HFFc6 (cell line): Measurements from ENCODE around the gene PRKG1. TPM values are rescaled to one million over a fixed set of nuclear protein-coding genes. Genes with fewer than 3 reads are reported as not detected.

Experiments
- DNase-seq: peaks from one replicate; pipeline ENCODE4 v3.0.0-alpha.2; 2018
- H3K27ac Mint-ChIP-seq: 2 replicates; pipeline ENCODE4 v1.8.0; 2020; ENCODE audit warnings: mild to moderate bottlenecking, mixed read lengths
- H3K27me3 Mint-ChIP-seq: 2 replicates; pipeline ENCODE4 v1.8.0; 2021; ENCODE audit warnings: mild to moderate bottlenecking, moderate library complexity, mixed read lengths; ENCODE audit not compliant: insufficient read depth
- H3K36me3 Mint-ChIP-seq: 2 replicates; pipeline ENCODE4 v1.8.0; 2021; ENCODE audit warnings: low read depth, mixed read lengths
- H3K4me1 Mint-ChIP-seq: 2 replicates; pipeline ENCODE4 v1.8.0; 2020; ENCODE audit warnings: low read depth, mixed read lengths
- H3K4me3 Mint-ChIP-seq: 2 replicates; pipeline ENCODE4 v1.8.0; 2020; ENCODE audit warnings: mild to moderate bottlenecking, moderate library complexity, mixed read lengths
- H3K9me3 Mint-ChIP-seq: 2 replicates; pipeline ENCODE4 v1.8.0; 2020; ENCODE audit warnings: mild to moderate bottlenecking, mixed read lengths
- CTCF ChIP-seq: fragments of 200-600 bp; sonication (generic); IDR thresholded peaks from 2 replicates; pipeline ENCODE4 v1.5.0; 2021; ENCODE audit warnings: antibody characterized with exemption, mild to moderate bottlenecking
- total RNA-seq, 6 experiments: library from RNA; stranded (reverse); fragmentation: NEBNext Ultra II Directional; extraction: Animal tissue kit (Norgen Biotek cat#: 25700); gene quantifications; 2 replicates in 1 of 6; 3 replicates in 5 of 6; pipeline ENCODE4 v1.2.3, GENCODE V29; 2021

PRKG1 gene
- total RNA-seq, 6 experiments from 2014 or later, result 9.3 to 10.1 (median 9.8) TPM

DNA sequence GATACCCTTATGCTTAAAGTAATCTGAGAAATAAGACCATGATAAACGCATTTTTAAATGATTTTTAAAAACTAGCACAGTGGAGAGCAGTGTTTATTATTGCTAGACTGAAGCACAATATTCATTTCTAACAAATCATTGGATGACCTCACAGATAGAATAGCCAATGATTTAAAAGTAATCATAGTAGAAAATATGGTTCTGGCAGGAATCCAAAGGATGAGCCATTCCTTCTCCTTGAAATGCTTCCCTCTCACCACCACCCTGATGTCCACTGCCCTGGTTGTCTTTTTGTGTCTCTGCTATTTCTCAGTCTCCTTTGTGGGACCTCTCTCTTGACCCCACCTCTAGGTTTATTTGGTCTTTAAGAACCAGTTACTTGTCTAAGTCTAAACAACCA is 64.9 kb downstream of the PRKG1 start:
- peak; percentile 3 for DNase-seq
- Mint-ChIP-seq H3K4me1 (peaks cover 15% of the 10 kb centered on the region; the same call in 1 of the 2 replicates), H3K27ac (no peak overlapping the region), H3K9me3 (no peaks in the 10 kb centered on the region), H3K4me3 (no peak overlapping the region), H3K27me3 (no peaks in the 10 kb centered on the region), H3K36me3 (no peaks in the 10 kb centered on the region)
- no peak for TF ChIP-seq CTCF

- Mint-ChIP-seq H3K27ac (no peak overlapping the region), H3K27me3 (no peaks in the 10 kb centered on the region), H3K9me3 (no peaks in the 10 kb centered on the region), H3K4me3 (no peak overlapping the region), H3K4me1 (peaks cover 15% of the 10 kb centered on the region; the same call in 1 of the 2 replicates), H3K36me3 (no peaks in the 10 kb centered on the region)
- TF ChIP-seq CTCF, result no peak
- DNase-seq, result no peak
Measured at GRCh38 chr10:51141010-51141409, 66.7 kb downstream of the PRKG1 start.

GRCh38 chr10:51144161-51144781 is 70.0 kb downstream of the PRKG1 start:
- DNase-seq, result no peak
- Mint-ChIP-seq H3K27me3 (no peaks in the 10 kb centered on the region), H3K9me3 (no peaks in the 10 kb centered on the region), H3K4me1 (no peaks in the 10 kb centered on the region), H3K4me3 (no peak overlapping the region), H3K27ac (no peak overlapping the region), H3K36me3 (no peaks in the 10 kb centered on the region)
- TF ChIP-seq CTCF, result no peak

DNA sequence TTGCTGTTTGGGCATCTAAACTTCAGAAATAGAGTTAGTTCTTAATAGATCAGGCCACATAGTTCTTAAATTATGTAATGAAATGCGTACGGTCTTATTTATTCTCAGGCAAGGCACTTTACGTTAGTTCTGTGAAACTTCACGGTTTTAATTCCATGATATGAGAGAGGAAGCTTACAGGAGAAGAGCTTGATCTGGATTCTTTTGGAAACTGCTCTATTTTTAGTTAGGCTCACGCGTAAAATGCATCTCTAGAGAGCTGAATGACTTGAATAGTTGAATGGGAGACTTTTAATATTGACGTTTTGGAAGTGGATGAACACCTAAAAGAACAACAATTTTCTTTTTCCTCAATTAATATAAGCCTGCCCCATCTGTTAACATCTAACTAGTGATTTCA is 71.1 kb downstream of the PRKG1 start:
- no peak for DNase-seq
- Mint-ChIP-seq H3K27me3 (no peaks in the 10 kb centered on the region), H3K4me3 (no peak overlapping the region), H3K27ac (no peak overlapping the region), H3K36me3 (no peaks in the 10 kb centered on the region), H3K9me3 (no peaks in the 10 kb centered on the region), H3K4me1 (no peaks in the 10 kb centered on the region)
- no peak for TF ChIP-seq CTCF

DNA sequence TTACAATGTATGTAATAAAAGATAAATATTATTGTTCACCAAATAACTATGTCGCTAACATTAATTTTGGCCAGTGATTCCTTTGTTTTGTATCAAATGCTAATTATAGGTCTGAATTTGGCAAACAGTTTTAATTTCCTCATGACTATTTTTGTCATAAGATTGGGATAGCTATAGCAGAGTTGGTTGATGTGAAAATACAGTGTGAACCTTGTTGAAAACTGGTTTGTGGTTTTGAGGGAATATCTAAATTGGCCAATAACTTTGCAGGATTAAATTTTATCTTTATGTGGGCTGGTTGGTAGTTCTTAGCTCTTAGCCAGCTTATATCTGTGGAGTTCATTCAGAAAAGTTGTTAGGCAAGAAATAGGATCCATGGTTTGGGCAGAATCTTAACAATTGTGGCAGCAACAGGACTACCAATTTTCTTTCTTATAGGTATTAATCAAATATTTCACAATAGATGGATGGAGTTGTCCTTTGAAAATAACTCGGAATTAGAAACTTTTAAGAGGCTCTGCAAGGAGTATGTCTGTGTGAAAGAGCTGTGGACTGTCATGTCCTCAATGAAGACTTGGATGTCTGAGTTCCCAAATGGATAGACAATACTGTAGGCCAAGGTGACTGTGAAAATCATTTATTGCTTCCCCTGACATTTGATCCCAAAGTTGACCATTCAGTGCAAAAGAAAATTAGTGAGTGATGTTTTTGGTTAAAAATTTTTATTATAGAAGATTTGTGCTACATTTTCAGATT is 73.5 kb downstream of the PRKG1 start:
- H3K27ac Mint-ChIP-seq, result no peak overlapping the region
- no peaks in the 10 kb centered on the region for H3K4me1 Mint-ChIP-seq
- H3K4me3 Mint-ChIP-seq, result no peak overlapping the region
- no peak for TF ChIP-seq CTCF
- H3K27me3 Mint-ChIP-seq, result no peaks in the 10 kb centered on the region
- H3K36me3 Mint-ChIP-seq, result no peaks in the 10 kb centered on the region
- no peaks in the 10 kb centered on the region for H3K9me3 Mint-ChIP-seq
- DNase-seq, result no peak
